Tibial nerve (tissue), 4 donors: ENCODE data around the gene S100A5. TPM values are rescaled to one million over a fixed set of nuclear protein-coding genes. Genes with fewer than 3 reads are reported as not detected.
"Not testable (repeated sequence)": the region's sequence is repeated elsewhere in the genome, so short reads cannot be mapped to it uniquely, and the experiment has no call there.

Experiments
- DNase-seq, 2 donors: peaks; one replicate each; pipeline ENCODE4 v3.0.0-alpha.2; 2019; ENCODE audit warnings: low spot score in 2 of 2
- H3K27ac ChIP-seq, 4 donors: fragments of 200-600 bp; sonication (generic) in 3 of 4; one replicate each; pipeline ENCODE4 v1.5.1; 2017 to 2019; ENCODE audit warnings: mild to moderate bottlenecking in 1 of 4
- H3K27me3 ChIP-seq, 2 donors: fragments of 200-600 bp; sonication (generic) in 1 of 2; one replicate each; pipeline versions ENCODE4 v1.5.1 to v1.6.0; 2017 to 2019
- H3K36me3 ChIP-seq, 3 donors: fragments of 200-600 bp; sonication (generic); one replicate each; pipeline ENCODE4 v1.5.1; 2018 to 2019
- H3K4me1 ChIP-seq, 4 donors: fragments of 200-600 bp; sonication (generic) in 3 of 4; one replicate each; pipeline ENCODE4 v1.5.1; 2017 to 2019
- H3K4me3 ChIP-seq, 4 donors: fragments of 200-600 bp; sonication (generic) in 3 of 4; one replicate each; pipeline ENCODE4 v1.5.1; 2017 to 2019; ENCODE audit warnings: mild to moderate bottlenecking in 1 of 4, moderate library complexity in 1 of 4
- H3K9me3 ChIP-seq, 4 donors: fragments of 200-600 bp; sonication (generic) in 3 of 4; one replicate each; pipeline ENCODE4 v1.5.1; 2017 to 2019
- EP300 ChIP-seq, 2 donors: sonication (generic); formaldehyde crosslinking; IDR thresholded peaks; one replicate each; pipeline ENCODE4 v1.6.1; 2017; ENCODE audit warnings: antibody characterized with exemption in 2 of 2, mild to moderate bottlenecking in 1 of 2
- POLR2A ChIP-seq, 2 donors: fragments of 450-650 bp; IDR thresholded peaks; one replicate each; pipeline ENCODE4 v1.6.1; 2017; ENCODE audit warnings: antibody characterized with exemption in 2 of 2, mild to moderate bottlenecking in 2 of 2, moderate library complexity in 2 of 2
- WGBS, 2 donors: methylation state at CpG; one replicate each; pipeline ENCODE4 v1.1.5; 2018; 5-methylcytosine and 5-hydroxymethylcytosine counted together
- total RNA-seq, 4 donors: library from RNA; depleted of rRNA; stranded (reverse); fragments of >200 nt; gene quantifications; one replicate each; pipeline ENCODE4 v1.1.0, GENCODE V29; 2016
- TF ChIP-seq, protein P1 (sequence below), 5 experiments: fragments of 200-600 bp in 3 of 5; fragments of 450-650 bp in 2 of 5; sonication (generic) in 3 of 5; IDR thresholded peaks; one replicate each; pipeline ENCODE4 v1.5.1; 2016 to 2019; ENCODE audit warnings: antibody characterized with exemption in 5 of 5, mild to moderate bottlenecking in 3 of 5, moderate library complexity in 2 of 5

Gene S100A5
- total RNA-seq, 4 donors from 2014 or later, result not detected

DNA sequence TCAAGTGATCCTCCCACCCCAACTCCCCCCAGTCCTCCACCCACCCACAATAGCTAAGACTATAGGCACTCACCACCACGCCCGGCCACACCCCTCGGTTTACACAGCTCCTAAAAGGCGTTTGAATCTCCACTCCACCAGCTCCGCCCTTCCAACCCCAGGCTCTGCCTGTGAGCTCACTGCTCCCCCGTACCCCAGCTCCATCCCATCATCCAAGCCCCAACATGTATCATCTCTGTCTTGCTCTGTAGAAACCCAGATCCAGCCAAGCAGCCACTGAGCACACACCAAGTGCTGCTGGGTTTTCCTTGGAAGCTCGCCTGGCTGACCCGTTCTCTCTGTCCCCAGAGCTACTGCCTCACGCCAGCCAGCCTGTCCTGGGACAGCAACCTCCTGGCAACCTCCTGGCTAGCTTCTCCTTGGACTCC is 36.9 kb upstream of the S100A5 start:
- no peaks in the 10 kb centered on the region for H3K27me3 ChIP-seq

DNA sequence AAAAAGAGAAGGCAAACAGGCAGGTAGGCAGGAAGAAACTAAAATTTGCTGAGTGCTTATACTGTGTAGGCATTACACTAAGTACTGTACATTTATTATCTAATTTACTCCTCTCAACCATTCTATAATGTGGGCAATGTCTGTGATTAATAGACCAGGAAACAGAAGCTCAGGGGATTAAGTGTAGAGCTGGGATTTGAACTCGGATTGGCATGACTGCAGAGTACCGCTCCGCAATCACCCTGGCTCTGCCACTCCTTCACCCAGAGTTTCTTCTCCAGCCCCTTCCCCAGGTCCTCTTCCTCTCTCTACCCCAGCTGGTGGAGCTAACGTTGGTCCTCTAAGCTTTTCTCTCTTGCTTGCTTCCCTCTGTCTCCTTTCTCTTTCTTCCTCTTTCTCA is 36.4 kb upstream of the S100A5 start:
- DNase-seq, result no peak
- H3K27ac ChIP-seq, result no peak overlapping the region
- TF ChIP-seq, protein P1, sequence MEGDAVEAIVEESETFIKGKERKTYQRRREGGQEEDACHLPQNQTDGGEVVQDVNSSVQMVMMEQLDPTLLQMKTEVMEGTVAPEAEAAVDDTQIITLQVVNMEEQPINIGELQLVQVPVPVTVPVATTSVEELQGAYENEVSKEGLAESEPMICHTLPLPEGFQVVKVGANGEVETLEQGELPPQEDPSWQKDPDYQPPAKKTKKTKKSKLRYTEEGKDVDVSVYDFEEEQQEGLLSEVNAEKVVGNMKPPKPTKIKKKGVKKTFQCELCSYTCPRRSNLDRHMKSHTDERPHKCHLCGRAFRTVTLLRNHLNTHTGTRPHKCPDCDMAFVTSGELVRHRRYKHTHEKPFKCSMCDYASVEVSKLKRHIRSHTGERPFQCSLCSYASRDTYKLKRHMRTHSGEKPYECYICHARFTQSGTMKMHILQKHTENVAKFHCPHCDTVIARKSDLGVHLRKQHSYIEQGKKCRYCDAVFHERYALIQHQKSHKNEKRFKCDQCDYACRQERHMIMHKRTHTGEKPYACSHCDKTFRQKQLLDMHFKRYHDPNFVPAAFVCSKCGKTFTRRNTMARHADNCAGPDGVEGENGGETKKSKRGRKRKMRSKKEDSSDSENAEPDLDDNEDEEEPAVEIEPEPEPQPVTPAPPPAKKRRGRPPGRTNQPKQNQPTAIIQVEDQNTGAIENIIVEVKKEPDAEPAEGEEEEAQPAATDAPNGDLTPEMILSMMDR (IDR thresholded peaks at IDR 0.05), result no peak
- TF ChIP-seq POLR2A (IDR thresholded peaks at IDR 0.05) (no peak), EP300 (IDR thresholded peaks at IDR 0.05) (no peak)
- no peak overlapping the region for H3K4me3 ChIP-seq
- 68 to 74% methylated on average over 4 of the region's 4 CpGs for WGBS, 2 donors
- H3K4me1 ChIP-seq, result peaks cover 0 to 21% (median 6%) of the 10 kb centered on the region in 4 donors
- H3K9me3 ChIP-seq, result no peaks in the 10 kb centered on the region
- H3K27me3 ChIP-seq, result no peaks in the 10 kb centered on the region
- no peaks in the 10 kb centered on the region for H3K36me3 ChIP-seq

More for the DNA sequence above, 36.9 kb upstream of the S100A5 start:
- DNase-seq, result no peak
- TF ChIP-seq, protein P1 (IDR thresholded peaks at IDR 0.05), result no peak
- TF ChIP-seq EP300 (IDR thresholded peaks at IDR 0.05) (no peak), POLR2A (IDR thresholded peaks at IDR 0.05) (no peak)
- WGBS, 2 donors, result 60 to 63% methylated on average over 9 of the region's 9 CpGs
- H3K9me3 ChIP-seq, result no peaks in the 10 kb centered on the region
- H3K4me1 ChIP-seq, result peaks cover 0 to 16% (median 4%) of the 10 kb centered on the region in 4 donors
- H3K27ac ChIP-seq, result no peak overlapping the region
- no peak overlapping the region for H3K4me3 ChIP-seq
- no peaks in the 10 kb centered on the region for H3K36me3 ChIP-seq

DNA sequence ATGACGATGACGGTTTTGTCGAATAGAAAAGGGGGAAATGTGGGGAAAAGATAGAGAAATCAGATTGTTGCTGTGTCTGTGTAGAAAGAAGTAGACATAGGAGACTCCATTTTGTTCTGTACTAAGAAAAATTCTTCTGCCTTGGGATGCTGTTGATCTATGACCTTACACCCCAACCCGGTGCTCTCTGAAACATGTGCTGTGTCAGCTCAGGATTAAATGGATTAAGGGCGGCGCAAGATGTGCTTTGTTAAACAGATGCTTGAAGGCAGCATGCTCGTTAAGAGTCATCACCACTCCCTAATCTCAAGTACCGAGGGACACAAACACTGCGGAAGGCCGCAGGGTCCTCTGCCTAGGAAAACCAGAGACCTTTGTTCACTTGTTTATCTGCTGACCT is 34.8 kb upstream of the S100A5 start:
- 76 to 77% methylated on average over 10 of the region's 10 CpGs for WGBS, 2 donors
- DNase-seq, result not testable (repeated sequence)

DNA sequence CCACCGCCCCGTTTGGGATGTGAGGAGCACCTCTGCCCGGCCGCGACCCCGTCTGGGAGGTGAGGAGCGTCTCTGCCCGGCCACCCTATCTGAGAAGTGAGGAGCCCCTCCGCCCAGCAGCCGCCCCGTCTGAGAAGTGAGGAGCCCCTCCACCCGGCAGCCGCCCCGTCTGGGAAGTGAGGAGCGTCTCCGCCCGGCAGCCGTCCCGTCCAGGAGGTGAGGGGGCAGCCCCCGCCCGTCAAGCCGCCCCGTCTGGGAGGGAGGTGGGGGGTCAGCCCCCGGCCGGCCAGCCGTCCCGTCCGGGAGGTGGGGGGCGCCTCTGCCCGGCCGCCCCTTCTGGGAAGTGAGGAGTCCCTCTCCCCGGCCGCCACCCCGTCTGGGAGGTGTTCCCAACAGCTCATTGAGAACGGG is 34.4 kb upstream of the S100A5 start:
- H3K4me1 ChIP-seq, result peaks cover 0 to 26% (median 8%) of the 10 kb centered on the region in 4 donors
- DNase-seq, H3K4me3 ChIP-seq, H3K9me3 ChIP-seq, H3K27me3 ChIP-seq, H3K36me3 ChIP-seq, H3K27ac ChIP-seq: not testable (repeated sequence)
- WGBS, 2 donors, result 89 to 92% methylated on average over 9 to 34 of the region's 35 CpGs

More for the DNA sequence above, 34.8 kb upstream of the S100A5 start:
- H3K9me3 ChIP-seq, H3K36me3 ChIP-seq, H3K4me3 ChIP-seq, H3K27ac ChIP-seq, H3K27me3 ChIP-seq: not testable (repeated sequence)
- peaks cover 0 to 26% (median 8%) of the 10 kb centered on the region in 4 donors for H3K4me1 ChIP-seq

DNA sequence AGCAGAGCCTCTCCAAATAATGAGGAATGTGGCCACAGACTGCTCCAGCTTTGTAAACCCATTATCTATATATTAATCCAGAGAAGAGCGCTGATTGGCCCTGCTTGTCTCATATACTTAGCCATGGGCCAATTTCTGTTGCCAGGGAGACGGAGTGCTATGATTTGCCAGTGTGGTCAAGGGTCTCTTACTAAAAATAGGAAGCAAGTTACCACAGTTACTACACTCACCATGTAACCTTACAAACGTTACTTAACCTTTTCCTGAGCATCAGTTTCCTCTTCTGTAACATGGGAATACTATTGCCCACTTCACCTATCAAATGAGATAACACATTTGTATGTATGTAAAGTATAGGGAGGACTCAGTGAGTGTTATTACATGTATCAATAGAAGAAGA is 32.6 kb upstream of the S100A5 start:
- WGBS, 2 donors, result 61 to 66% methylated on average over 3 of the region's 3 CpGs

DNA sequence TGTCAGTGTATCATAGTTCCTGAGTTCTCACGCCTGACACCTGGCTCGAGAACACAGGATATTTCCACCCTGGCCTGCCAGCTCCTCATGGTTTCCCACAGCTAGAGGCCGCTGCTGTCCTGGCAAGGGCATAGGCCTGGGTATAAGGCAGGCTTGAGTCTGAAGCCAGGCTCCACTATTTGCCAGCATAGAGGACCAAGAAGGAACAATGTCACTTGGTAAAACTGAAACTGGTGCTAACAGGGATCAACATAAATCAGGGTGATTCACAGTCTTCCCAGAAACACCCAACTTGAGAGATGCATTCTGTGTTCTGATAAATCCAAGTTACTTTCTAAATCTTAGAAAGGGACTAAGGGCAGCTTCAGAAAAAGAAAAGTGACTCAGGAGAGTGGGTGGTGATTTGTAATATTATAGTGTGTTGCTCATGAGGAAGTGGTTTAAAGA is 31.9 kb upstream of the S100A5 start:
- peak; percentile 73 to 85 for DNase-seq
- H3K4me3 ChIP-seq, result no peak overlapping the region
- TF ChIP-seq EP300 (IDR thresholded peaks at IDR 0.05), result peak in 1 of 2 donors; percentile 75
- TF ChIP-seq, protein P1 (IDR thresholded peaks at IDR 0.05), result peak; percentile 76 to 92 (median 82)
- peak in 1 of 2 donors; percentile 12 for TF ChIP-seq POLR2A (IDR thresholded peaks at IDR 0.05)

More for the DNA sequence above, 32.6 kb upstream of the S100A5 start:
- Histone ChIP-seq H3K9me3 (no peaks in the 10 kb centered on the region), H3K4me1 (peaks cover 0 to 33% (median 11%) of the 10 kb centered on the region in 4 donors), H3K27ac (peak overlapping the region in 3 of 4 donors; percentile 15 to 93 (median 62)), H3K36me3 (no peaks in the 10 kb centered on the region), H3K27me3 (no peaks in the 10 kb centered on the region), H3K4me3 (no peak overlapping the region)
- TF ChIP-seq, protein P1 (IDR thresholded peaks at IDR 0.05), result no peak
- TF ChIP-seq EP300 (IDR thresholded peaks at IDR 0.05), result no peak
- no peak for TF ChIP-seq POLR2A (IDR thresholded peaks at IDR 0.05)
- DNase-seq, result no peak

More for the DNA sequence above, 31.9 kb upstream of the S100A5 start:
- no peaks in the 10 kb centered on the region for H3K36me3 ChIP-seq
- H3K27me3 ChIP-seq, result no peaks in the 10 kb centered on the region
- WGBS, 2 donors, result 7 to 13% methylated on average over 3 of the region's 3 CpGs
- peak overlapping the region; percentile 9 to 93 (median 58) for H3K27ac ChIP-seq
- peaks cover 0 to 37% (median 19%) of the 10 kb centered on the region in 4 donors for H3K4me1 ChIP-seq
- H3K9me3 ChIP-seq, result no peaks in the 10 kb centered on the region
